NCI-H128 (cell line): ENCODE results near the gene SDR39U1.
A peak's percentile ranks its signal among the peaks of the same experiment; 100 is the strongest.

Experiments
- DNase-seq: peaks from one replicate; lab custom pipeline; 2025; ENCODE audit not compliant: unreplicated experiment; lab: John Stamatoyannopoulos, UW

The SDR39U1 gene

GRCh38 chr14:24411443-24412389 lies 30.9 kb downstream of the SDR39U1 start:
- no peak for DNase-seq

DNA sequence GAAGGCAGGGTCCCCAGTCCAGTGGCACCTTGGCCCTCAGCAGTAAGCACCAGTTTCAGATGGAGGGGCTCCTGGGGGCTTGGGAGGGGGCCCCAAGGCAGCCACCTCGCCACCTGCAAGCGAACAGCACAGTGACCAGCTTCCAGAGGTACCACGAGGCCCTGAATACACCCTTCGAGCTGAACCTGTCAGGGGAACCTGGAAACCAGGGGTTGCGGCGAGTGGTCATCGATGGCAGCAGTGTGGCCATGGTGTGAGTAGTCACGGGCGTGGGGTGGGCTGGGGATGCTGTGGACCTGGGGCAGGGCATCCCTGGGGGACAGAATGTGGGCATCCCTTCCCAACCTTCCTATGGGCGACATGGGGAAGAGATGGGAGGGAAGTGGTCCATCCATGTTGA lies 32.6 kb downstream of the SDR39U1 start:
- no peak for DNase-seq

- no peak for DNase-seq
Measured at GRCh38 chr14:24409192-24409591, 33.4 kb downstream of the SDR39U1 start.

DNA sequence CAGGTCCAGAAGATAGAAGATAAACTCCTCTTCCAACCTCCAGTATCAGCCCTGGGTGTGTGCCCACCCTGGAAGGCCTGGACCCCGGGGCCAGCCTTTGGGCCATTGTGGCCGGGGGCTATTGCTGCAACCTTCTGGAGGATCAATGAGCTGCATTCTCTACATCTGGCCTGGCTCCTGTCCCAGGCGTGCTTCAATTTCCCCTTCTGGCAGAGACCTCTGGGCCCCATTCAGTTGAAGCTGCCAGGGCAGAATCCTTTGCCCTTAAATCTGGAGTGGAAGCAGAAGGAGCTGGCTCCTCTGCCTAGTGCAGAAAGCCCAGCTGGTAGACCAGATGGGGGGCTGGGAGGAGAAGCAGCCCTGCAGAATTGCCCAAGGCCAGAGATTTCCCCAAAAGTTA lies 33.8 kb downstream of the SDR39U1 start:
- no peak for DNase-seq

DNA sequence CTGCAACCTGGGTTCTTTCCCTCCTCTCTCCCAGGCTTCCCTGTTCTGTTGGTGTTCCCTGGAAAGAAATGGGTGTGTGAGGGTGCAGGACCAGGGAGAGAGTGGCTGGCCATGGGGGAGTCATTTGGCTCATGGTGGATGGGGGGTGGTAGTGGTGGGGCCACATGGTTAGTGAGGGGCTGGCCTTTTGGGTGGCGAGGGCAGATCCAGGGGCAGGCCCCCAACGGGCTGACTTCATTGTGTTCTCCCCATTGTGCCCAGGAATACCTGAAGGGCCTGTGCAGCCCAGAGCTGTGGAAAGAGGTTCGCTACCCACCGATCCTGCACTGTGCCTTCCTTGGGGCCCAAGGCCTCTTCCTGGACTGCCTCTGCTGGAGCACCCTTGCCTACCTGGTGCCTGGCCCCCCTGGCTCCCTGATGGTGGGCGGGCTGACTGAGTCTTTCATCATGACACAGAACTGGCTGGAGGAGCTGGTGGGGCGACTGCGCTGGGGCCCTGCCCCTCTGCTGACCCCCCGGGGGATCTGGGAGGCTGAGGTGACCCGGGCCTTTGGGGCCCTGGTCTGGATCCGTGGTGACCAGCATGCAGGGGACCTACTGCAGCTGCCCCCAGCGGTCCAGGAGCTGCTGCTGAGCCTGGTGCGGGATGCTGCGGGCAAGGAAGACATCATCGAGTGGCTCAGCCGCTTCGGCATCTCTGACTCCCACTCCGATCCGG lies 34.8 kb downstream of the SDR39U1 start:
- DNase-seq, result no peak

- DNase-seq, result no peak
Measured at GRCh38 chr14:24406416-24406815, 36.2 kb downstream of the SDR39U1 start.

DNA sequence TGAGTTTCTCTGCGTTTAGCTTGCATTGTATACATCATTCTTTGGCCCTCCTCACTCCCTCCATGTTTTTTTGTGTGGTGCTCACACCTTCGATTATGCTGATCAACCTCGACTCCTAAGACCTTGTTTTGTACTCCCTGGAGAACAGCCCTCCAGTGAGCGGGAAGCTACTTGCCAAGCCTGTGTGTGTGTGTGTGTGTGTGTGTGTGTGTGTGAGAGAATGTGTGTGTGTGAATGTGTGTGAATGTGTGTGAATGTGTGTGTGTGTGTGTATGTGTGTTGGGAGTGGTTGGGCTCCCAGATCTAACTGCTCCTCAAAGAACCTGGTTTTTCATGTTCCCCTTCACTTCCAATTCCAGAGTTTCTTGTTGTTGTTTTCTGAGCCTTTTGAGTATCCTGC lies 37.8 kb downstream of the SDR39U1 start:
- DNase-seq, result no peak

- no peak for DNase-seq
Measured at GRCh38 chr14:24403294-24403998, 39.1 kb downstream of the SDR39U1 start.

DNA sequence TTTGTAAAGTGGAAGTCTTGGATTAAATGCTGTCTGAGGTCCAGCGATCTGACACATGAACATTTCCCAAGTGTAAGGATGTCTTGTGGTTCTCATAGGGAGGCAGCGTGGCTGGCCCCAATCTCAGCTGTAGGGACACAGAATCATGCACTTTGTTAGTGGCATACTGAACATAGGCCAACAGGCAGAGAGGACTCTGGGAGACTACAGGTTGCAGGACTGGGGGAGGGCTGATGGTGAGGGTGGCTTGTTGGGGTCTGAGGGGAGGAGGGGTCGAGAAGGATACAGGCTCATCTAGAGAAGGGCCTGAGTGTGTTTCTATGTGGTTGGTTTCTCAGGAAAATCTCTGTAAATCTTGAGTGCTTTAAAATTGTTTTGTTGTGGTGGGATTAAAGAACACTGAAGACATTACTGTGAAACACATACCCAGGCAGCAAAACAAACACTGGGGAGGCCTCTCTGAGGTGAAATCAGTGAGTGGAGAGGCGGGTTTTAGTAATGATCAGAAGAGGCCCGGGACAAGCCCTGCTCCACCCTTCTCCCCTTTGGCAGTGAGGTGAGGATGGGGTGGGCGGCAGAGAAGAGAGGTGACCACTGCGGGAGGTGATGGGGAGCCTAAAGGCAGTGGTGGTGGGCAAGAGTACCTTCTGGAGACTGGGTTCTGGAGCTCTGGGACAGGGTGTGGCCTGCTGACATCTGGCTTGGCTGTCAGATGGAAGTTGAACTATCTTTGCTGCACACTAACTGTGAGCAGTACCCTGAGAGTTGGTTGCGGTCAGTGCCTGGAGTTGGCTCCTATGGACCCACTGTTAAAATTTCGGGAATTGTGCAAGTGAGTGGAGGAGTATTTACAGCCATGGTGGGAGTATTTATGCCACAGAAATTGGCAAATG lies 40.5 kb downstream of the SDR39U1 start:
- DNase-seq, result no peak

GRCh38 chr14:24399999-24400718 lies 42.4 kb downstream of the SDR39U1 start:
- DNase-seq, result no peak

GRCh38 chr14:24399447-24399822 lies 43.1 kb downstream of the SDR39U1 start:
- DNase-seq, result no peak

GRCh38 chr14:24398653-24399446 lies 43.7 kb downstream of the SDR39U1 start, which contains the start of gene NYNRIN:
TSS of gene NYNRIN (plus strand) at chr14:24399003. CDS start at chr14:24399247, 244 bp downstream.
- DNase-seq, result no peak

DNA sequence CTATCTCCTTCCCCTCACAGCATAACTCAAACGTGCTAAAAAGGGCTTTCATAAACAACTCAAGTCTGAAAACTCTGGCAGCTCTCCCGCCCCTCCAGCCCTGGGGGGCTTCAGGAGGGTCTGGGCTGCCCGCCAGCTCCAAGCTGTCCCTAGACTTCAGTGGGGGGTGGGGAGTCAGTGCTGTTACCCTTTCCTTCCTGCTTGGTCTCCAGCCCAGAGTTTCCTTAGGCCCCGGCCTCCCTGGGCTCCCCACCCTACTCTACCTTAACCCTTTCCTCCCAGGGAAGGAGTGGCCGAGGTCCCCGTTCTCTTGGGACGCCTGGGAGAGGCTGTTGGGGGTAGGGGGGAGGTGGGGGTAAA lies 44.3 kb downstream of the SDR39U1 start:
- no peak for DNase-seq

GRCh38 chr14:24397639-24398292 lies 44.8 kb downstream of the SDR39U1 start:
- no peak for DNase-seq

DNA sequence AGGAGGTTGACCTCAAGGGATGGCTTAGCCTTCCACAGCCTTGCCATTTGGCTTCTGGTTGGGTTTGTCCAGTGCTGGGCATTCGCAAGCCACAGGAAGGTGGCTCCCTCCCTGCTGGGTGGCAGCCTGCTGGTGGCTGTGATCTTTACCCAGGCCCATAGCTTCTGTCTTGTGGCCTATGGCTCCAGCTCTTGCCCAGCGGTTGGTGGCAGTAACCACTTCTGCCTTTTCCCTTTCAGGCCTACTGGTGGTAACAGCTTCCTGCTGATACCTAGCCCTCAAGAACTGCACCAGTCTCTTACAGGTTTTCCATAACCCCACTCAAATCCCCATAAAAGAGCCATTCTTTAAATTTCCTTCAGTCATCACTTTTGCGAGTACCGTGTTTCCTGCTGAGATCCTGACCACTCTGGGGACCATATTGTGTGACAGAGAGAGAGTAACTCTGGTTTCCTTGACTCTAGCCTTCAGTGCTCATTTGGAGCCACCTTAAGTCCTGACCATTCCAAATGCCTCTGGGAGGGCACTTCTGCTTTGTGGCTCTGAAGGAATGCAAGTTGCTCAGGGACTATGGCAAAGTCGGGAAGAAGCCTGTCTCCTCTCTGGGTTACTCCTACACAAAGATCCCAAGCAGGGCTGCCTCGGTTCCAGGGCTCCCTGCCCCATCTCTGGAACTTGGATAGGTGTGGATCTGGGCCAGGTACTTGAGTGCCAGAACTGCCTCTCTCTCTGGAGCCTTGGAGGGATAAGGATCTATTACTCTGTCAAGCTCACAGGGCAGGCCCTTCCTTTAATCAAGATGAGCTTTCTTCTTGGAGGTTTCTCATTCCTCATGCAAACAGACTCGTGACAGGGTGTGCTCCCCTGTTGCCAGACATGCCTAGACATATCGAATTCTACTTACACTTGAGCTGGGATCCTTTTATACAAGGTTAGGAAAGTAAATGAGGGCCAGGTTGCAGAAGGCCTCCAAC lies 46.7 kb downstream of the SDR39U1 start:
- DNase-seq, result no peak

DNA sequence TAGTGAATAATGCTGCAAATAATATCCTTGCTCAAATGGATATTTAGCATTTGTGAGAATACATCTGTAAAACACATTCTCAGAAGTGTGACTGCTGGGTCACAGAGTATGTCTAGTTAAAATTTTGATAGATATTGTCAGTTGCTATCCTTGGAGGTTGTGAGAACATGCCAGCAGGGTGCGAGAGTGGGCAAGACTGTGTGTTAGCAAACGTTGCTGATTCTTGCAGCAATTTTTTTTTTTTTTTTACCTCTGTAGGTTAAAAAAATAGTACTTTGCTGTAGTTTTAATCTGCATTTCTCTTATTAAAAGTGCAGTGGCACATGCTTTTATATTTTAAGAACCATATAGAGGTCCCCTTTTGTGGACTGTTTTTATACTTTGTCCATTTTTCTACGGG lies 48.3 kb downstream of the SDR39U1 start:
- DNase-seq, result no peak

GRCh38 chr14:24392325-24393091 lies 50.1 kb downstream of the SDR39U1 start:
- DNase-seq, result peak; percentile 37
